HG03575 (cell line): Measurements from ENCODE around the gene SLC10A1.
"Not testable (repeated sequence)": the region's sequence is repeated elsewhere in the genome, so short reads cannot be mapped to it uniquely, and the experiment has no call there.

Experiments used
- ATAC-seq: cut with Tn5 transposase; IDR thresholded peaks from one replicate; pipeline ENCODE4 v1.9.1; 2021; ENCODE audit not compliant: unreplicated experiment, insufficient number of reproducible peaks, low FRiP score; ENCODE audit errors: extremely low read depth

The SLC10A1 gene

GRCh38 chr14:69796797-69797500 lies at the start of gene SLC10A1:
Gene SLC10A1, minus strand, starts transcription at chr14:69797241. Its CDS starts 86 bp downstream, at chr14:69797155.
- no peak for ATAC-seq

- no peak for ATAC-seq
These were observed 48.7 kb upstream of the SLC10A1 start for GRCh38 chr14:69845787-69846186.

DNA sequence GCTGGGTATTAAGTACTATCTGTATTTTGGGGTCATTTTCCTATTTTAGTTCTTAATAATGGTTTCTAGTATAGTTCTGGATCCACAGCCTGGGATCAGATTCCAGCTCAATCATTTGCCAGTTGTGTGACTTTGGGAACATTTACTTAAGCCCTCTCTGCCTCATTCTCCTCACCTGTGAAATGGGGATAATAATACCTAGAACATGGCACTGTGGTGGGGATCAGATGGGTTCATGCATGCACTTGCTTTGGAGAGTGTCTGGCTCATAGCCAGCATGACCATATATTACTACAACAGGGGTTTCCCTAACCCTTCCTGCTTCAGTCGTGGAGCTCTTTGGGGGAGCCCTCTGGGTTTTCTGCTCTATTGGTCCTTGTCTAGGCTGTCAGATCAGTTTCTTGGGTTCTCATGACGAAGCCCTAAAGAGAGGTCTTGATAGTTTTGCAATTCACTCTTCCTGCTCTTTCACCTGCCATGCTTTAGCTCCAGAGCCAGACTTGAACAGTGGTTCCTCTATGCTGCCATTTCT lies 48.1 kb upstream of the SLC10A1 start:
- ATAC-seq, result no peak

DNA sequence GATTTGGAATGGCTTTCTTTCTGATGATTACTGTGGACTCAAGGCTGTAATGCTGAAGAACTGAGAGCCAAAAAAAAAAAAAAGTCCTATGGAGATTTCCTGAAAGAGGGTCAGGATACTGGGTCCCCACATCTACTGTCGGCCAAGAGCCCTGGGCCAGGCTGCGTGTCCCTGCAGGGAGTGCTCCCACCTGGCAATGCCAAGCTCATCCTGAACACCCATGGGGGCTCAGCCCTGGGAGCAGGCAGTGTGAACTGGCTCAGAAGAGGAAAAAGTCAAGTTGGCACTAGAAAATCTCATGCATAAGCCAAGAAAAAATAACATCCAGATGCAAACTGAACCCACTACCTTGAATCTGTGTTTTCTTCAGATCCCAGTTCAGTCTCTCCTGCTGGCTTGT lies 47.1 kb upstream of the SLC10A1 start:
- ATAC-seq, result no peak

GRCh38 chr14:69842686-69843420 lies 45.8 kb upstream of the SLC10A1 start:
- no peak for ATAC-seq

GRCh38 chr14:69841656-69842055 lies 44.6 kb upstream of the SLC10A1 start:
- ATAC-seq, result no peak

GRCh38 chr14:69839661-69840060 lies 42.6 kb upstream of the SLC10A1 start:
- no peak for ATAC-seq

GRCh38 chr14:69838881-69839416 lies 41.9 kb upstream of the SLC10A1 start:
- no peak for ATAC-seq

GRCh38 chr14:69828879-69829278 lies 31.8 kb upstream of the SLC10A1 start:
- ATAC-seq, result no peak

DNA sequence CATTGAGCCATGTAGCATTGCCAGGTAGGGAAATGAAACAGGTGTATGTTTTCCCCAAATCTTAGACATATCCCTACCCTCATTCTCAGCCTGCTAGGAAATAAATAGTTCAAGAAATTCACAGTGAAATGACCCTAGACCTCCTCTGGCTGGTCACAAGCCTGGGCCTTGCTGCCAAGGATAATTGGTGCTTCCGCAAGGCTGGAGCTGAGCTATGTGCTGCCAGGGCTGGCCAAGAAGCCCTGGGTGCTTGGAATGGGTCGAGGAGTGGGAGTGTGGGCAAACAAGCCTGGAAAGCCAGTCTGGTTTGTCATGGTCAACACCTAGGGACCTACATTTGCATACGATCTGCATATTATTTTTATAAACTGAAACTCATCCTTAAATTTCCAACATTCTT lies 31.3 kb upstream of the SLC10A1 start:
- ATAC-seq, result no peak

DNA sequence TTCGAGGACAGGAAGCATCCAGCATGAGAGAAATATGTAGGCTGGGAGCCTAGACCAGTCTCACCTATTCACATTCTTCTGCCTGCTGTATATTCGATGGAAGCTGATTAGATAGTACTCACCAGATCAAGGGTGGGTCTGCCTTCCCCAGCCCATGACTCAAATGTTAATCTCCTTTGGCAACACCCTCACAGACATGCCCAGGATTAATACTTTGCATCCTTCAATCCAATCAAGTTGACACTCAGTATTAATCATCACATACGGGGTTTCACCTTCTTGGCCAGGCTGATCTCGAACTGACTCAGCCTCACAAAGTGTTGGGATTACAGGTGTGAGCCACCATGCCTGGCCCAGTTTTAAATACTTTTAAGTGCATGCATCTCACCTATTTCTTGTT lies 30.5 kb upstream of the SLC10A1 start:
- ATAC-seq, result no peak

GRCh38 chr14:69822456-69822855 lies 25.4 kb upstream of the SLC10A1 start:
- no peak for ATAC-seq

GRCh38 chr14:69820991-69821390 lies 23.9 kb upstream of the SLC10A1 start:
- no peak for ATAC-seq

DNA sequence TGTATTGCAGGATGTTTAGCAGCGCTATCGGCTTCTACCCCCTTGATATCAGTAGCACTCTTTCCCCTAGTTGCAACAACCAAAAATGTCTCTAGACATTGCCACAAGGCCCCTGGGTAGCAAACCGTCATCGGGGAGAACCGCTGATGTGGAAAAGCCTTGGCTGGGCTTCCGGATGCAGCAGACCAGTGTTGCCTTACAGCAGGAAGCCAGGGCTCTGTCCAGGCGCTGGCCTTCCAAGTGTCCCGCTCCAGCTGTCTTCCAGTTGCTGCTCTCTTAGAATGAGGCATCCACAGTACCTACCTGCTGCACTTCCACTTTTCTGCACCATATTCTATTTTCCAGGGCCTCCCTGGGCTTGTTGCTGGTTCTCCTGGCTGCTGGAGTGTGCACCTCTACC lies 22.6 kb upstream of the SLC10A1 start:
- no peak for ATAC-seq

DNA sequence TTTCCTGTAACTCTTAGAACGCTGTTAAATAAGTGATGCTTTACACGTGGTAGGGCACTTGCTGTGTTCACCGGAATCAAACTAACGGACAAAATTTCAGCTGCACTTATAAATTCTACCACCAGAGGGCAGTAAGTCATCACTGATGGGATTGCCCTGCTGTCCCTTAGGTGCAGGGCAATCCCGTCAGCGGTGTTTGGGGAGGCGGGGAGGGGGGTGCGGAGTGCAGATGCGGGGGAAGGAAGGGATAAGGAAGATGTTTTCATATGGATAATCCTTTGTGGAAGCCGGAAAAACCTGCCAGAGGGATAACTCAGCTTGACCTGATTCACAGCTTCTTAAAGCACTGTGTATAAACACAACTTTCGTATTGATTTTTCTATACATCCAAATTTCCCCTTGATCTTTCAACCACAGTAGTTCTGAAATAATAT lies 21.7 kb upstream of the SLC10A1 start:
- ATAC-seq, result no peak

DNA sequence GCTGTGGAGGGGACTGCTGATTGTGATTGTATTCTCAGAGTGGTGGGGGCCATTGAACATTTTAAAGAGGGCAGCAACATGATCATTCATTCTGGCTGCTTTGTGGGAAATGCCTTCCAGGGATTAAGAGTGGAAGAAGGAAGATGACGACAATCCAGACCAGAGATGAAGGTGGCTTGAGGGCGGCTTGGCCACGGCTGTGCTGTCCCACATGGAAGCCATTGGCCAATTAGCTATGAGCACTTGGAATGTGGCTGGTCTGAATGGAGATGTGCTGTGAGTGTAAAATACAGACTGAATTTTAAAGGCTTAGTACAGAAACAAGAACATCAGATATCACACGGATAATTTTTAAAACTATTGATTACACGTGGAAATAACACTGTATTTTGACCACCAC lies 19.2 kb upstream of the SLC10A1 start:
- no peak for ATAC-seq

- no peak for ATAC-seq
These were observed 18.5 kb upstream of the SLC10A1 start for GRCh38 chr14:69815556-69815955.

DNA sequence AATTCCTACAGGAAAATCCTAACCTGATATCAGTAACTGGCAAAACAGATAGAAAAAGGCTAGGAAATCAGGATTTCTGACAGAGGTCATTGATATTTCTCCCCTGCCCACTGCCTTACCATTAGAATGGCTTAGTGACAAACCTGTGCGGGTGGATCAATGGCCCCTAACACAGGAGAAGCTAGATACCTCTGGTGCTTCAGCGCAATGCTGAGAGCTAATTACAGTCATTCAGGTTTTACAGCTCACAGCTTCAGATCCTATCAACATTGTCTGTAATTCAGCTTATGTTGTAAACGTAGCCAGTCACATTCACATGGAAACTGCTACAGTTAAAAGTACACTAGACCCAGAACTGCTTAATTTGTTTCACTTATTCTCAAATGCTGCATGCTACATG lies 17.4 kb upstream of the SLC10A1 start:
- no peak for ATAC-seq

DNA sequence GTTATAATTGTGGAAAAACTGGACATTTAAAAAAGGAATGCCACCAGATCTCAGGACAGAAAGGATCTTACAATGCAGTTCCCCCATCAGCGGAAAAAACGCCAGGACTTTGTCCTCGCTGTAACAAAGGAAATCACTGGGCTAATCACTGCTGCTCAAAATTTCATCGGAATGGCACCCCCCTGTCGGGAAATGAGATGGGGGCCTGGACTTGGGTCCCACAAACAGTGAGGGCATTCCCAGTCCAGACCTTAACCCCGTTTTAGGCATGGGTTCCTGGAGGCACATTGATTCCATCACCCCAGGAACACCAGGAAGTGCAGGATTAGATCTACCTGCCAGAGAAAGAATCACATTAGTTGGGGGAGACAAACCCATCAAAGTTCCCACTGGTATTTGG lies 16.3 kb upstream of the SLC10A1 start:
- not testable (repeated sequence) for ATAC-seq

GRCh38 chr14:69812711-69813110 lies 15.7 kb upstream of the SLC10A1 start:
- ATAC-seq, result no peak
